CD14-positive monocyte (primary cell): ENCODE data around the gene FN1. TPM values are rescaled to one million over a fixed set of nuclear protein-coding genes. Genes with fewer than 3 reads are reported as not detected.

ENCODE experiments used
- DNase-seq, 3 donors: peaks; one replicate each; pipeline ENCODE4 v3.0.0-alpha.2; 2011 to 2022
- H2AFZ ChIP-seq: 2 replicates; pipeline ENCODE4 v1.6.0; 2012; ENCODE audit warnings: mild to moderate bottlenecking, low read depth, low read length, inconsistent platforms; ENCODE audit not compliant: insufficient read depth, poor library complexity, severe bottlenecking
- H3K27ac ChIP-seq, 2 donors: 1 replicate in 1 of 2; 2 replicates in 1 of 2; pipeline ENCODE4 v1.5.1; 2012 to 2013; ENCODE audit warnings: low read length in 2 of 2, control low read depth in 1 of 2, inconsistent platforms in 1 of 2, low read depth in 1 of 2, mild to moderate bottlenecking in 1 of 2
- H3K27me3 ChIP-seq, 2 donors: one replicate each; pipeline versions ENCODE4 v1.6.0 to v1.6.1; 2011 to 2013; ENCODE audit warnings: low read length in 2 of 2; ENCODE audit not compliant: control insufficient read depth in 2 of 2, insufficient read depth in 2 of 2
- H3K36me3 ChIP-seq, 2 donors: replicated peaks in 1 of 2; 1 replicate in 1 of 2; 2 replicates in 1 of 2; pipeline versions ENCODE4 v1.5.1 to v1.6.1; 2012 to 2013; ENCODE audit warnings: low read length in 2 of 2, control low read depth in 1 of 2, inconsistent platforms in 1 of 2, mild to moderate bottlenecking in 1 of 2; ENCODE audit not compliant: insufficient read depth in 2 of 2, control insufficient read depth in 1 of 2
- H3K4me1 ChIP-seq, 2 donors: 1 replicate in 1 of 2; 2 replicates in 1 of 2; pipeline versions ENCODE4 v1.5.1 to v1.6.1; 2012 to 2013; ENCODE audit warnings: low read length in 2 of 2, control low read depth in 1 of 2, inconsistent platforms in 1 of 2, mild to moderate bottlenecking in 1 of 2, moderate library complexity in 1 of 2; ENCODE audit not compliant: insufficient read depth in 2 of 2, control insufficient read depth in 1 of 2
- H3K4me2 ChIP-seq: replicated peaks from 2 replicates; pipeline ENCODE3; 2012; ENCODE audit warnings: low read length, moderate library complexity, mild to moderate bottlenecking; ENCODE audit not compliant: poor library complexity, severe bottlenecking; ENCODE audit errors: extremely low read depth
- H3K4me3 ChIP-seq, 3 experiments: fragments of 200-600 bp in 1 of 3; sonication (generic) in 1 of 3; replicated peaks in 1 of 3; 1 replicate in 2 of 3; 2 replicates in 1 of 3; pipeline ENCODE4 v1.5.1; 2011 to 2013; ENCODE audit warnings: low read length in 3 of 3, mild to moderate bottlenecking in 3 of 3, control low read depth in 2 of 3, low read depth in 2 of 3, inconsistent platforms in 1 of 3, moderate library complexity in 1 of 3
- H3K79me2 ChIP-seq: 2 replicates; pipeline ENCODE4 v1.6.0; 2012; ENCODE audit warnings: mild to moderate bottlenecking, control low read depth, inconsistent platforms, low read length, moderate library complexity; ENCODE audit not compliant: insufficient read depth
- H3K9ac ChIP-seq: 2 replicates; pipeline ENCODE4 v1.6.0; 2017; ENCODE audit warnings: low read length, mild to moderate bottlenecking; ENCODE audit not compliant: insufficient read depth, poor library complexity, severe bottlenecking
- H3K9me3 ChIP-seq, 2 donors: replicated peaks in 1 of 2; 1 replicate in 1 of 2; 2 replicates in 1 of 2; pipeline versions ENCODE4 v1.5.1 to v1.6.1; 2012 to 2013; ENCODE audit warnings: low read length in 2 of 2, control low read depth in 1 of 2; ENCODE audit not compliant: control insufficient read depth in 1 of 2, insufficient read depth in 1 of 2
- H4K20me1 ChIP-seq: 2 replicates; pipeline ENCODE4 v1.6.0; 2012; ENCODE audit warnings: mild to moderate bottlenecking, low read length, control low read depth, moderate library complexity; ENCODE audit not compliant: insufficient read depth
- H3K27ac Mint-ChIP-seq, 7 donors: one replicate each; pipeline ENCODE4 v1.8.0; 2020; ENCODE audit warnings: mild to moderate bottlenecking in 7 of 7, mixed read lengths in 7 of 7, moderate library complexity in 6 of 7, inconsistent platforms in 2 of 7
- H3K27me3 Mint-ChIP-seq, 3 donors: one replicate each; pipeline ENCODE4 v1.8.0; 2021 to 2022; ENCODE audit warnings: low read depth in 3 of 3, mild to moderate bottlenecking in 3 of 3, mixed read lengths in 3 of 3, moderate library complexity in 3 of 3, inconsistent platforms in 1 of 3
- H3K36me3 Mint-ChIP-seq, 2 donors: one replicate each; pipeline ENCODE4 v1.8.0; 2020; ENCODE audit warnings: mixed read lengths in 2 of 2, inconsistent platforms in 1 of 2, mild to moderate bottlenecking in 1 of 2
- H3K4me1 Mint-ChIP-seq: one replicate; pipeline ENCODE4 v1.8.0; 2020; ENCODE audit warnings: mild to moderate bottlenecking, mixed read lengths
- H3K4me3 Mint-ChIP-seq, 2 donors: one replicate each; pipeline ENCODE4 v1.8.0; 2020; ENCODE audit warnings: mild to moderate bottlenecking in 2 of 2, mixed read lengths in 2 of 2, moderate library complexity in 1 of 2
- H3K9me3 Mint-ChIP-seq, 7 donors: one replicate each; pipeline ENCODE4 v1.8.0; 2020 to 2022; ENCODE audit warnings: mixed read lengths in 7 of 7, mild to moderate bottlenecking in 6 of 7, moderate library complexity in 6 of 7, inconsistent platforms in 2 of 7
- WGBS: methylation state at CpG from one replicate; pipeline ENCODE4 v1.1.5; 2013; ENCODE audit warnings: missing lambda C conversion rate; ENCODE audit not compliant: insufficient coverage; 5-methylcytosine and 5-hydroxymethylcytosine counted together
- intact Hi-C, 2 donors: fragments of 100-400 bp; cut with micrococcal nuclease; formaldehyde crosslinking; loops; one replicate each; pipeline versions ENCODE4 v1.15.0 to v1.15.1; 2023
- polyA plus RNA-seq, 3 donors: library from polyadenylated mRNA; depleted of rRNA in 1 of 3; unstranded in 2 of 3; stranded (reverse) in 1 of 3; fragments of 300-500 nt in 2 of 3; fragments of >200 nt in 1 of 3; fragmentation: Illumina TruSeq in 2 of 3; gene quantifications; 1 replicate in 2 of 3; 2 replicates in 1 of 3; pipeline ENCODE4 v1.2.3, GENCODE V29; 2012 to 2021
- TF ChIP-seq, protein P1 (sequence below): fragments of 200-600 bp; IDR thresholded peaks from one replicate; pipeline ENCODE4 v1.8.0; 2022; ENCODE audit warnings: antibody characterized with exemption, mild to moderate bottlenecking

FN1 gene
- polyA plus RNA-seq, 3 donors: 0.21 to 0.72 (median 0.23) TPM

DNA sequence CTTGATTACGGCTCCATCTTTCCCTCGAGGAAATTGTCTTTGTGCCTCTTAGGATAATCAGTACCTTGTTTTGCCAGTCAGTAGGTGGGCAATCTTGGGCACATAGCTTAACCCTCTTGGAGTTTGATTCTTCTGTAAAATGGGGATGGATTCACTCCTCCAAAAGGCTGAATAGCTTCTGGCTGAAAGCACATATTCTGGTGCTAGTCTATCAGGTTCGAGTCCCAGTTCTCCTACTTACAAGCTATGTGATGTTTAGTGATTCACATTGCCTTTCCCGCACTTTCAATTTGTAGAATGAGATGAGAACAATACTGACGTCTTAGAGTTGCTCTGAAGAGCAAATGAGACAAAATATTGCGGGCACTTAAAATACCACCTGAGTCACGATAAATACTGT is 80.1 kb downstream of the FN1 start:
- H3K36me3 ChIP-seq: peaks cover 0 to 3% of the 10 kb centered on the region in 2 donors
- no peaks in the 10 kb centered on the region for H3K79me2 ChIP-seq
- H3K4me1 Mint-ChIP-seq: no peaks in the 10 kb centered on the region
- H3K36me3 Mint-ChIP-seq: peaks cover 6 to 18% of the 10 kb centered on the region in 2 donors
- H2AFZ ChIP-seq: no peak overlapping the region
- intact Hi-C loops: no loop called here
- TF ChIP-seq, protein P1, sequence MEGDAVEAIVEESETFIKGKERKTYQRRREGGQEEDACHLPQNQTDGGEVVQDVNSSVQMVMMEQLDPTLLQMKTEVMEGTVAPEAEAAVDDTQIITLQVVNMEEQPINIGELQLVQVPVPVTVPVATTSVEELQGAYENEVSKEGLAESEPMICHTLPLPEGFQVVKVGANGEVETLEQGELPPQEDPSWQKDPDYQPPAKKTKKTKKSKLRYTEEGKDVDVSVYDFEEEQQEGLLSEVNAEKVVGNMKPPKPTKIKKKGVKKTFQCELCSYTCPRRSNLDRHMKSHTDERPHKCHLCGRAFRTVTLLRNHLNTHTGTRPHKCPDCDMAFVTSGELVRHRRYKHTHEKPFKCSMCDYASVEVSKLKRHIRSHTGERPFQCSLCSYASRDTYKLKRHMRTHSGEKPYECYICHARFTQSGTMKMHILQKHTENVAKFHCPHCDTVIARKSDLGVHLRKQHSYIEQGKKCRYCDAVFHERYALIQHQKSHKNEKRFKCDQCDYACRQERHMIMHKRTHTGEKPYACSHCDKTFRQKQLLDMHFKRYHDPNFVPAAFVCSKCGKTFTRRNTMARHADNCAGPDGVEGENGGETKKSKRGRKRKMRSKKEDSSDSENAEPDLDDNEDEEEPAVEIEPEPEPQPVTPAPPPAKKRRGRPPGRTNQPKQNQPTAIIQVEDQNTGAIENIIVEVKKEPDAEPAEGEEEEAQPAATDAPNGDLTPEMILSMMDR: no peak
- no peak overlapping the region for H3K4me3 Mint-ChIP-seq
- H3K4me2 ChIP-seq: no peak overlapping the region
- no peaks in the 10 kb centered on the region for H3K9me3 ChIP-seq
- no peaks in the 10 kb centered on the region for H3K27me3 ChIP-seq
- no peaks in the 10 kb centered on the region for H4K20me1 ChIP-seq
- H3K27ac ChIP-seq: no peak overlapping the region
- no peak overlapping the region for H3K27ac Mint-ChIP-seq
- 100% methylated on average over 3 of the region's 7 CpGs for WGBS
- H3K9me3 Mint-ChIP-seq: no peaks in the 10 kb centered on the region
- H3K27me3 Mint-ChIP-seq: no peaks in the 10 kb centered on the region
- no peak overlapping the region for H3K9ac ChIP-seq
- no peaks in the 10 kb centered on the region for H3K4me1 ChIP-seq
- no peak overlapping the region for H3K4me3 ChIP-seq
- no peak for DNase-seq

DNA sequence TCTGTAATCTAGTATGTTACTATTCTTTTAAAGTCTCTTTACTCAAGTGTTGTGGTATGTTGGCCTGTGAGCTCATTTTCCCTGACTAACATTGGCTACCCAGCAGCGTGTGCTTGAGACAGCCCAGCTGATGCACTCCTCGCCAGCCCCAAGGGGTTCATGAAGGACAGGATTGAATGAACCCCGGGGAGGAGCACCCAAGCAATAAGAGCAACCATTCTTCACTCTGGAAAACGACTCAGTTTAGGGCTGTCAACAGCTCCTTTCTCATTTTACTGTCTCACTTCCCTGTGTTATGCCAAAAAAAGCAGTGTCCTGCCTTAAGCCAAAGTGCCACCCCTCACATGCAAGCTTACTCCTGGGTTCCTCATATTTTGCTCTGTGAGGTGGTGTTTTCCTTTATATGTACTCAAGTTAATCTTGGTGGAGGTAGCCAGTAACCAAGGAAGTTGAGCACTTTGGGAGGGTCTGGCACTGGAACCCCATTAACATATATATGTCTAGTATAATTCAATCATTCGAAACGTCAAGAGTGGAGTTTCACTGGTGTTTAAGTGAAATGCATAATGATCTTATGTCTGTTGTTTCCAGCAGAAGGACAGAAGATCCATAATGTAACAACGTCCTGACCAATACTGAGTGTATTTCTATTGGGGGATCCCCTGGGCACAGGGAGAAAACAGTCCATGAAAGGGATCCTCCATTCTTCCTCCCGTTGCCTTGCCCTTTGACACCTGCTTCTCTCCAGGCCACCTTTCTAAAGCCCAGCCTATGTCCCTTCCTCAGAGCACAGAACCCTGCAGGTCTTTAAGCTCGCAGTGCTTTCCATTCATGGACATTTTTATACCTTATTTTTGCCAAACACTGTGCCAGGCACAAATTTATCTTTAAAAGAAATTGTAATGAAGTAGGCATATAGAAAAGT is 80.8 kb downstream of the FN1 start:
- intact Hi-C loops: no loop called here
- WGBS: 95% methylated on average over 4 of the region's 9 CpGs
- H3K27me3 ChIP-seq: no peaks in the 10 kb centered on the region
- H3K27ac ChIP-seq: no peak overlapping the region
- H2AFZ ChIP-seq: no peak overlapping the region
- no peak overlapping the region for H3K9ac ChIP-seq
- no peak overlapping the region for H3K4me3 Mint-ChIP-seq
- no peaks in the 10 kb centered on the region for H3K4me1 Mint-ChIP-seq
- H3K4me3 ChIP-seq: no peak overlapping the region
- H3K27ac Mint-ChIP-seq: peak overlapping the region in 1 of 7 donors; percentile 66
- H3K4me1 ChIP-seq: no peaks in the 10 kb centered on the region
- H3K36me3 Mint-ChIP-seq: peaks cover 13 to 23% of the 10 kb centered on the region in 2 donors
- no peaks in the 10 kb centered on the region for H3K27me3 Mint-ChIP-seq
- H3K79me2 ChIP-seq: no peaks in the 10 kb centered on the region
- no peak for DNase-seq
- H3K4me2 ChIP-seq: no peak overlapping the region
- no peaks in the 10 kb centered on the region for H4K20me1 ChIP-seq
- TF ChIP-seq, protein P1: no peak
- no peaks in the 10 kb centered on the region for H3K9me3 Mint-ChIP-seq
- no peaks in the 10 kb centered on the region for H3K9me3 ChIP-seq
- H3K36me3 ChIP-seq: peaks cover 0 to 11% of the 10 kb centered on the region in 2 donors
